ENCODE measurements around the gene IRAK3. TPM values are rescaled to one million over a fixed set of nuclear protein-coding genes. Genes with fewer than 3 reads are reported as not detected.
A peak's percentile ranks its signal among the peaks of the same experiment; 100 is the strongest.
"Not testable (repeated sequence)": the region's sequence is repeated elsewhere in the genome, so short reads cannot be mapped to it uniquely, and the experiment has no call there.

IRAK3 gene
- total RNA-seq, 2 donors from 2014 or later = 3.3 to 3.6 TPM

DNA sequence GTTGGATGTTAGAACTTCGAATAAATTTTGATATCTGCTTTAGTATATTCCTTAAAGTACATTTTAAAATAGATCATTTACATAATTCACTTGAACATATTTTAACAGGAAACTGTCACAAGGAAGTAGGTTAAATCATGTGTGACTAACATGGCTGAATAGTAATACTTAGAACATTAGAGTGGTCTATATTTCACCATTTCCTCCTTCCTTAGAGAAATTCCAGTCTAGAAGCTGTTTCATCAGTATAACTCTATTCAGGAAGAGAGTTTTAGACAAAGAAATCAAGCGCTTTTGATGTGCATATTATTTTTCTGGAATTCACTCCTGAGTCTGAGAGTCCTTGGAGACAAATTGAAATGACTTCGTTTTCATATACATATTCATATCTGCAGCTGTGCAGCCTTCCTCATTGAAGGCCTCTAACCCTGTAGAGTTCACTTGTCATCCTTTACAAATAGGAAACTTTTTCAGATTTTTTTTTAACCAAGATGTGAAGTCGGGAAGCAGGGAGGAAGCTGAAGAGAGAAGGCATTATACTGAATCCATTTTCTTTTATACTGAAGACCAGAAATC is 28.4 kb downstream of the IRAK3 start:
- no peak for DNase-seq
- Histone ChIP-seq H3K9ac (ENCODE audit: low read depth in 2 of 2, low read length in 2 of 2) (no peak overlapping the region), H3K4me3 (no peak overlapping the region), H3K36me3 (no peaks in the 10 kb centered on the region), H3K4me1 (no peaks in the 10 kb centered on the region), H3K9me3 (no peaks in the 10 kb centered on the region), H3K27ac (peak overlapping the region; percentile 8), H3K27me3 (no peaks in the 10 kb centered on the region)
- intact Hi-C loops (cut with DNase I) = no loop called here
- TF ChIP-seq, protein P1, sequence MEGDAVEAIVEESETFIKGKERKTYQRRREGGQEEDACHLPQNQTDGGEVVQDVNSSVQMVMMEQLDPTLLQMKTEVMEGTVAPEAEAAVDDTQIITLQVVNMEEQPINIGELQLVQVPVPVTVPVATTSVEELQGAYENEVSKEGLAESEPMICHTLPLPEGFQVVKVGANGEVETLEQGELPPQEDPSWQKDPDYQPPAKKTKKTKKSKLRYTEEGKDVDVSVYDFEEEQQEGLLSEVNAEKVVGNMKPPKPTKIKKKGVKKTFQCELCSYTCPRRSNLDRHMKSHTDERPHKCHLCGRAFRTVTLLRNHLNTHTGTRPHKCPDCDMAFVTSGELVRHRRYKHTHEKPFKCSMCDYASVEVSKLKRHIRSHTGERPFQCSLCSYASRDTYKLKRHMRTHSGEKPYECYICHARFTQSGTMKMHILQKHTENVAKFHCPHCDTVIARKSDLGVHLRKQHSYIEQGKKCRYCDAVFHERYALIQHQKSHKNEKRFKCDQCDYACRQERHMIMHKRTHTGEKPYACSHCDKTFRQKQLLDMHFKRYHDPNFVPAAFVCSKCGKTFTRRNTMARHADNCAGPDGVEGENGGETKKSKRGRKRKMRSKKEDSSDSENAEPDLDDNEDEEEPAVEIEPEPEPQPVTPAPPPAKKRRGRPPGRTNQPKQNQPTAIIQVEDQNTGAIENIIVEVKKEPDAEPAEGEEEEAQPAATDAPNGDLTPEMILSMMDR (IDR thresholded peaks at IDR 0.05) = no peak

DNA sequence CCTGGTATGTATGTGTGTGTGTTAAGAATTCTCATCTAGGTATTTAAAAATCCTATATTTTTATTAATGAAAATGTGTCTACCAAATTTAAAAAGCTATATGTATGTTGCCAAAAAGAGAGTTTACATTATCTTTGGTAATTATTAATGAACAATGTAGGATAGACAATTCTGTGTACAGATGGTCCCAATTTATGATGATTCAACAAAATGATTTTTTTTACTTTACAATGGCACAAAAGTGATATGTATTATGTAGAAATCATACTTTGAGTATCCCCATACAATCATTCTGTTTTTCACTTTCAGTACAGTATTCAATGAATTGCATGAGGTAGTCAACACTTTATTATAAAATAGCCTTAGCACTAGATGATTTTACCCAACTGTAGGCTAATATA is 39.4 kb downstream of the IRAK3 start:
- H3K27ac ChIP-seq = no peak overlapping the region
- H3K36me3 ChIP-seq = no peaks in the 10 kb centered on the region
- no peak overlapping the region for H3K4me3 ChIP-seq
- TF ChIP-seq, protein P1 (IDR thresholded peaks at IDR 0.05) = no peak
- no peaks in the 10 kb centered on the region for H3K27me3 ChIP-seq
- DNase-seq = no peak
- no peaks in the 10 kb centered on the region for H3K4me1 ChIP-seq
- no peaks in the 10 kb centered on the region for H3K9me3 ChIP-seq
- no peak overlapping the region for H3K9ac ChIP-seq (ENCODE audit: low read depth in 2 of 2, low read length in 2 of 2)
- intact Hi-C loops (cut with DNase I) = no loop called here

DNA sequence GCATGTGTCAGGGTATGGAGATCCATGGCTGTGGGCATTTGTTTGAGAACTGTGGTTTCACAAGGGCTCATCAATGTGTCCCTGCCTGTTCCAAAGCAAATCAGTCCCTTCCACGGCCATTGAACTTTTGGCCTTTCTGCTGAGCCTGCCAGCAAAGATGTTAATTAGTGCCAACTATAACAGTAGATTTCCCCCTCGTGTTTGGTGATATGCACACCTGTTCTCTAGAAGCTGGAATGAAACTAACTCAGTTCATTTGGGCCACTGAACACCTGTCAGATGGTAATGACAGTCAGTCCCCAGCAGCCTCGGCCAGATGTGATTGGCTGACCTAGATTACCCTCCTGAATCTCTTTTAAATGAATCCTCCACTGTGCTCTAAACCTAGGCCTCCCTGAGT is 43.2 kb downstream of the IRAK3 start:
- Histone ChIP-seq H3K27ac (no peak overlapping the region), H3K27me3 (no peaks in the 10 kb centered on the region), H3K4me3 (no peak overlapping the region), H3K36me3 (no peaks in the 10 kb centered on the region), H3K4me1 (no peaks in the 10 kb centered on the region), H3K9ac (ENCODE audit: low read depth in 2 of 2, low read length in 2 of 2) (no peak overlapping the region), H3K9me3 (no peaks in the 10 kb centered on the region)
- TF ChIP-seq, protein P1 (IDR thresholded peaks at IDR 0.05) = no peak
- DNase-seq = no peak
- intact Hi-C loops (cut with DNase I) = no loop called here

DNA sequence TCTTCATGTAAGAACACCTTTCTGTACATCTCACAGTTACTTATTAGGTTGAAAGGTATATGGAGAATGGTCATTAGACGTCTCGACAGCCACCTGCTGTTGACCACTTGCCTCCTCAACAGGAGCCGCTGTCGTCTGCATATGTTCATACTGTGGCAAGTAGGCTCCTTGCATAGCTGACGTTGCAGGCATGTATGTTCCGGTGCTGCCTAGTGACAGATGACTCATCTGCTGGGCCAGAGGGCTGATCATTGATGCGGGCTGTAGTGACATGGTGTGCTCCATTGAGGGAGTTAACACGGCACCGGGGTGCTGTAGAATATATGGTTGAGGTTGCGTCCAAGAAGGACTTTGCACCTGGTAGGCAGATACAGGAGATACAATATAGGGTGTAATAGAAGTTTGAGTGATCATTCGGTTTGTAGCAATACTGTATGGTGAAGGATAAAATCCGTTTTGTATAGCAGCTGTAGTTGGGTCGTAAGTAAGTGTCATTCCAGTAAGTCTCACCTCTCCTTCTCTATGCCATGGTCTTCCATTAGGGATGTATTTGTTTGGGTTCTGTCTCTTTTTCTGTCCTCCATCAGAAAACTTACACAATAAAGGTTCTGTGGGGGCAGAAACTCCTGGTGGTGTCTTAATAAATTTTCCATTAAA is 45.2 kb downstream of the IRAK3 start:
- H3K4me1 ChIP-seq; H3K27me3 ChIP-seq; H3K9me3 ChIP-seq; DNase-seq; H3K36me3 ChIP-seq; H3K9ac ChIP-seq (ENCODE audit: low read depth in 2 of 2, low read length in 2 of 2); intact Hi-C loops (cut with DNase I); H3K4me3 ChIP-seq: not testable (repeated sequence)
- peak overlapping the region; percentile 27 for H3K27ac ChIP-seq

DNA sequence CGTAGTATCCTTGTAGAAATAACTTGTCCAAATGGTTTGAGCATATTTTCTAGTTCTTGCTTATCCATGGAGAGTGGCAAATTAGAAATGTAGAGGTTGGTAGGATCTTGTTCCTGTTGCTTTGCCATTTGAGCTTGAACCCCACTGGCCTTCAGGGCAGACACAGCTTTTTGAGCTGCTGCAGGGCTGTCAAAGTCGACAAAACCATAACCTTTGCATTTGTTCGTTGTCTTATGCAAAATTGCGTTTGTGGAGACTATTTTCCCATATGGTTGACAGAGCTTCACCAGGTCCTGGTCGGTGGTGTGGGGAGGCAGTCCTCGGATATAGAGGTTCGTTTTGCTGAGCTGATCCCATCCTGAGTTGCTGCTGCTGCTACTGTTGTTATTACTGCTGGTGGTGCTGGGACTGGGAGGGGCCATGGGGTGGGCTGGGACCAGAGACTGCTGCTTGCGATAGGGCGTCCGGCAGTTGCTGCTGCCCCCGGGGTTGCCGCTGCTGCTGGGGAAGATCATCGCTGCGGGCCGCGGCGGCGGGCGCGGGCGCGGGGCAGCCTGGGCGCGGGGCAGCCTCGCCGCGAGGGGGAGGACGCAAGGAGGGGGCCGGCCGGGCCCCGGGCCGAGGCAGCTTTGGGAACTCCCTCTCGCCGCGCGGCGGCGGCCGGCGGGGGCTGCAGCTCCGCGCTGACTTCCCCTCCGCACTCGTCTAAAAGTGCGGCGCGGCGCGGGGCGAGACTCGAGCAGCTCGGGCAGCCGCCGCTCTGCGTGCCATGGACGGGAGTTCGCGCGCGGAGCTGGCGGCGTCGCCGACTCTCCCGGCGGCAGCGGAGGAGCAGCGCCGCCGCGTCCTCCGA is 46.0 kb downstream of the IRAK3 start:
- H3K27me3 ChIP-seq; H3K36me3 ChIP-seq; H3K9me3 ChIP-seq; H3K4me1 ChIP-seq; intact Hi-C loops (cut with DNase I): not testable (repeated sequence)
- peak; percentile 41 for DNase-seq
- H3K4me3 ChIP-seq = peak overlapping the region; percentile 40
- peak overlapping the region in 1 of 2 donors; percentile 47 for H3K9ac ChIP-seq (ENCODE audit: low read depth in 2 of 2, low read length in 2 of 2)
- H3K27ac ChIP-seq = peak overlapping the region; percentile 27

DNA sequence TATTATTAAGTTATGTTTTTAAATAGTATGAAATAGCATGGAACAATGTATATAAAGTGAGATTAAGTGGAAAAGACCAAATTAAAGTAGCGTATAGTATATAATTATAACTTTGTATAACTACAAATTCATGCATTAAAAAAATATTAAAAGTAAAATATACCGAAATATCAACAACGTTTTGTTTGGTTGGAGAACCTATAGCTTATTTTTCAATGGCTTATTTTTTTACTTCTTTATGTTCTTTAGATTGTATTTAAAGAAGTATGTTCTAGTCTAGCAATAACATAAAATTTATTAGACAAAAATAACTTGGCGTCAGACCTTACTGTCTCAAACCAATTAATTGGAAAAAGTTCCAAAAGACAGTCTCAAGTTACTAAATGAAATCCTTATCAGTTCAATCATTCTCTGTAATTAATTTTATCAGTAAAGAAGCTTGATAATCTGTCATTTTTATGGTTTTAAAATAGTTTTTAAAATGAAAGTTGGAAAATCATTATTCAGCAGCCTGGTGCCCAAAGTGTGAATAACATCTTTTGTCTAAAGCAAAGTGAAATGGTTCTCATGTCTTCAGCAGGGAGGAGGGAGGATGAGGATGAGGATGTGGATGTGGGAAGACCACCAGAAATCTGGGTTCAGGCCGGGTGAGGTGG is 46.7 kb downstream of the IRAK3 start:
- Histone ChIP-seq H3K9ac (ENCODE audit: low read depth in 2 of 2, low read length in 2 of 2) (peak overlapping the region in 1 of 2 donors; percentile 47), H3K27ac (no peak overlapping the region)
- intact Hi-C loops (cut with DNase I) = no loop called here

DNA sequence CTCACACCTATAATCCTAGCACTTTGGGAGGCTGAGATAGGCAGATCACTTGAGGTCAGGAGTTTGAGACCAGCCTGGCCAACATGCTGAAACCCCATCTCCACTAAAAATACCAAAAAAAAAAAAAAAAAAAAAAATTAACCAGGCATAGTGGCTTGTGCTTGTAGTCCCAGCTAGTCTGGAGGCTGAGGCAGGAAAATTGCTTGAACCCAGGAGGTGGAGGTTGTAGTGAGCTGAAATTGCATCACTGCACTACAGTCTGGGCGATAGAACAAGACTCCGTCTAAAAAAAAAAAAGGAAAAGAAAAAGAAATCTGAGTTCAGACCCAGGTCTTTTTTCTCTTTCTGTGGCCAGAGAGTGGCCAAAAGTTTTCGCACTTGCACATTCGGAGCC is 47.3 kb downstream of the IRAK3 start:
- DNase-seq; H3K4me3 ChIP-seq; H3K27ac ChIP-seq; H3K36me3 ChIP-seq; H3K9ac ChIP-seq (ENCODE audit: low read depth in 2 of 2, low read length in 2 of 2); intact Hi-C loops (cut with DNase I); H3K4me1 ChIP-seq; H3K27me3 ChIP-seq; H3K9me3 ChIP-seq: not testable (repeated sequence)

More for the DNA sequence above, 46.7 kb downstream of the IRAK3 start:
- DNase-seq = no peak
- no peaks in the 10 kb centered on the region for H3K9me3 ChIP-seq
- TF ChIP-seq, protein P1 (IDR thresholded peaks at IDR 0.05) = no peak
- H3K4me1 ChIP-seq = no peaks in the 10 kb centered on the region
- peak overlapping the region; percentile 40 for H3K4me3 ChIP-seq
- no peaks in the 10 kb centered on the region for H3K36me3 ChIP-seq
- no peaks in the 10 kb centered on the region for H3K27me3 ChIP-seq

All from colonic mucosa (tissue), 4 donors.